Measurements from ENCODE around the gene CA5B.
"Not testable (repeated sequence)": the region's sequence is repeated elsewhere in the genome, so short reads cannot be mapped to it uniquely, and the experiment has no call there.

CA5B gene, protein sequence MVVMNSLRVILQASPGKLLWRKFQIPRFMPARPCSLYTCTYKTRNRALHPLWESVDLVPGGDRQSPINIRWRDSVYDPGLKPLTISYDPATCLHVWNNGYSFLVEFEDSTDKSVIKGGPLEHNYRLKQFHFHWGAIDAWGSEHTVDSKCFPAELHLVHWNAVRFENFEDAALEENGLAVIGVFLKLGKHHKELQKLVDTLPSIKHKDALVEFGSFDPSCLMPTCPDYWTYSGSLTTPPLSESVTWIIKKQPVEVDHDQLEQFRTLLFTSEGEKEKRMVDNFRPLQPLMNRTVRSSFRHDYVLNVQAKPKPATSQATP

DNA sequence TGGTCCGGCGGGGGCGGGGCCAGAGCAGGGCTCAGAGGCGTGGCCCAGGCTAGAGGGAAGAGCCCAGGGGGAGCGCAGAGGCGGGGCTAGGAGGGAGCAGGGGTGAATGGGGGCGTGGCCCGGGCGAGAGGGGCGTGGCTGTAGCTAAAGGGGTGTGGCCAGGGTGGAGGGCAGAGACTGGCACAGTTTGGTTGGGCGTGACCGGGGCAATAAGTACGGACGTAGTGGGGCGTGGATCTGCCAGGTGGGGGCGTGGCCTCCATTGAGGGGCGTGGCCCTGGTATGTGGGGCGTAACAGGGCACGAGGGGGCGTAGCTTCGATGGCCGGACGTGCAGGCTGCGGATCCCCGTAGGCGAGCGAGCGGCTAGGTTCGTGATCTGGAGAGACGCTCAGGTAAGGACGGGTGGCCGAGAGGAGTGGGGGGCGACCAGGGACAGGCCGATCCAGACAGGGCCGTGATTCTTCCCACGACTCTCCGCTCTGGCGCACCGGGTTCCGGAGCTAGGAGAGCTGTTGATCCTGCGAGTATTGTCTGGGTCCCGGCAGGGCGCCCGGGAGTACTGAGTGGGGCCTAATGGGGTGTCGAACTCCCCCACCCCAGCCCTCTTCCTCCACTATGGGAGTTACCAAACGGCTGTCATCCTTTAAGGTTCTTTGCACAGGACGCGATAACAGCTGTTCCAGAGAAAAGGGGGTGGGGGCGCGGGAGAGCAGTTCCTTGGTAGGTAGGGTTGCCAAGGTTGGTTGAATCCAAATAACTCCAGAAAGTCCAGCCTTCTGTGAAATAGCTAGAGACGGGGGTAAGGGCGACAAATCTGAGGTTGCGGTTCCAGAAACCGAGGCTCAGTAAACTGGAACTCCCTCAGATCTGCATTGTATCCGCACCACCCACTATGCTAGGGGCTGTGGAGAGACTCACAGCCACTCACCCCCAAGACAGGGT lies at the start of gene CA5B:
Gene CA5B, plus strand, starts transcription at position 312 of the 944 bp plus-strand sequence. CDS start 11,754 bp downstream, outside the sequence.
- DNase-seq (ENCODE audit: low read depth in 2 of 2) = peak; percentile 88 to 99

- DNase-seq (ENCODE audit: low read depth in 2 of 2) = no peak
Measured at GRCh38 chrX:15694941-15695451, 43.1 kb upstream of the CA5B start.

DNA sequence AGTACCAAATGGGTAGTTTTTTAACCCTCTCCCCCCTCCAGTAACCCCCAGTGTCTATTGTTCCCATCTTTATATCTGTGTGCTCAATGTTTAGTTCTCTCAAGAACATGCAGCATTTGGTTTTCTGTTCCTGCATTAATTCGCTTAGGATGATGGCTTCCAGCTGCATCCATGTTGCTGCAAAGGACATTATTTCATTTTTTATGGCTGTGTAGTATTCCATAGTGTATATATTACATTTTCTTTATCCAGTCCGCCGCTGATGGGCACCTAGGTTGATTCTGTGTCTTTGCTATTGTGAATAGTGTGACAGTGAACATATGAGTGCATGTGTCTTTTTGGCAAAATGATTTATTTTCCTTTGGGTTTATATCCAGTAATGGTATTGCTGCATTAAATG lies 41.6 kb upstream of the CA5B start:
- DNase-seq (ENCODE audit: low read depth in 2 of 2) = no peak

DNA sequence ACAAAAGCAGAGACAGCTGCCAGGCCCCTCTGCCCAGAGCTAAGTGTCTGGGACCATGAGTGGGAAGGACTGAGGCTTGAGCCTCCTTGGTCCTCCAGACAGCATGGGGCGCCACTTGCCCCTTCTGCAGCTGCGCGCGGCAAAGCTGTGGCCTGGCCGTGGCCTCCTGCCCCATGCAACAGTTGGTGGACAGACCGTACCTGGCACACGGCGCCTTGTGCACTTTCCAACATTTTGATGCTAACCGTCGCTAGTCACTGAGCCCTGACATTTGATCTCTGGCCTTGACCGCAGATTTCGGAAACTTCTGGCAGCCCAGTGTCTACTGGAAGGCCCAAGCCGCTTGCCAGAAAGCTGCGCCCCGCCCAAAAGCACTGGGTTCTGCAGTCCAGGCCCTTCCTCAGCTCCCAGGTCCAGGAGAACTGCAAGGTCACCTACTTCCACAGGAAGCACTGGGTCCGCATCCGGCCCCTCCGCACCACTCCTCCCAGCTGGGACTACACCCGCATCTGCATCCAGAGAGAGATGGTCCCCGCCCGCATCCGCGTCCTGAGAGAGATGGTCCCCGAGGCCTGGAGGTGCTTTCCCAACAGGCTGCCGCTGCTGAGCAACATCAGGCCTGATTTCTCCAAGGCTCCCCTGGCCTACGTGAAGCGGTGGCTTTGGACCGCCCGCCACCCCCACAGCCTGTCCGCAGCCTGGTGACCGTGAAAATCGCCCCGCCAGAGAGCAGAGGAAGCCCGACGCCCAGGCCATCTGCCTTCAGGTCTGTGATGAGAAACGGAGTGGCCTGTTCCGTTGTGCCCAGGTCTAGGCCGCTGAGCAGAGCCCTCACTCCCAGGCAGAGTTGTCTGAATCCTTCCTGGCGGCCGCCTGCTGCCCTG lies 35.3 kb upstream of the CA5B start:
- no peak for DNase-seq (ENCODE audit: low read depth in 2 of 2)

GRCh38 chrX:15703809-15704208 lies 34.3 kb upstream of the CA5B start:
- DNase-seq (ENCODE audit: low read depth in 2 of 2) = not testable (repeated sequence)

DNA sequence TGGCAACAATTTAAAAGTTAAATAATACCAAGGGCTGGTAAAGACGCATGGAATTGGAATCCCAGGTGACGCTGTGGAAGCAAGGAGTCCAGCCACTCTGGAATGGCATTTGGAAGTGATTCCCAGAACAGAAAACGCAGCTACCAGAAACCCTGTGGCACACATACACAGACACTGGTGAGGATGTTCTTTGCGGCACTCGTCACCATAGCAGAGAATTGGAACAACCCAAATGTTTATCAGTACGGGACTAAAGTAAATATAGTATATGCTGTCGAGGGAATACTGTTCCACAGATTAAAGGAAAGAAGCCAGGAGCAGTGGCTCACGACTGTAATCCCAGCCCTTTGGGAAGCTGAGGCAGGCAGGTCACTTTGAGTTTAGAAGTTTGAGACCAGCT lies 33.8 kb upstream of the CA5B start:
- DNase-seq (ENCODE audit: low read depth in 2 of 2) = not testable (repeated sequence)

GRCh38 chrX:15714529-15714928 lies 23.5 kb upstream of the CA5B start:
- DNase-seq (ENCODE audit: low read depth in 2 of 2) = no peak

DNA sequence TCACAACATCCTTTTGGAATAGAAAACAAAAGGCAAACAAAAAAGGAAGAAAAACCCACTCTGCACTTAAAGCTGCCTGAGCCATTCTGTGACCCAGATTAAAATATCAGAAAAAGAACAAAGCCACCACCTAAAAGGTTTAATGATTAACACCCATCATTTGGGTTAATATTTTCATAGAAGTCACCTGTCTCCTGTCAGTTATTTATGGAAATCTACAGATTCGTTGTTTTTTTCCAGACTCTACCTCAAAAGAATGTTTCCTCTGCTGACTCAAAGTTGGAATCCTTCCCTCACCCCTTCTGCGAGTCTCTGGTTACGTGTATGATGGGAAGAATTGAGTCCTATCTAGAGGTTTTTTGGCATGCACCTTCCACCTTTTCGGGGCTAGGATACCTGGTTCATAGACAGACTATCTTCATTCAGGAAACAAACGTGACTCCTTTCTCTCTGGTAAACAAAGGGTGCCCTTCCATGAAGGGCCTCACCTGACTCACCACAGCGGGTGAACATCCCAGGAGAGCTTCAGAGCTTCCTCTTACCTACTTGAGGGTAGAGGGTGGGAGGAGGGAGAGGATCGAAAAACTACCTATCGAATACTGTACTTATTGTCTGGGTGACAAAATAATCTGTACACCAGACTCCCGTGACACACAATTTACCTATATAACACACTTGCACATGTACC lies 19.6 kb upstream of the CA5B start:
- no peak for DNase-seq (ENCODE audit: low read depth in 2 of 2)

- no peak for DNase-seq (ENCODE audit: low read depth in 2 of 2)
Measured at GRCh38 chrX:15719324-15719968, 18.6 kb upstream of the CA5B start.

- DNase-seq (ENCODE audit: low read depth in 2 of 2) = no peak
Measured at GRCh38 chrX:15721911-15722310, 16.2 kb upstream of the CA5B start.

- no peak for DNase-seq (ENCODE audit: low read depth in 2 of 2)
Measured at GRCh38 chrX:15723887-15724517, 14.1 kb upstream of the CA5B start.

DNA sequence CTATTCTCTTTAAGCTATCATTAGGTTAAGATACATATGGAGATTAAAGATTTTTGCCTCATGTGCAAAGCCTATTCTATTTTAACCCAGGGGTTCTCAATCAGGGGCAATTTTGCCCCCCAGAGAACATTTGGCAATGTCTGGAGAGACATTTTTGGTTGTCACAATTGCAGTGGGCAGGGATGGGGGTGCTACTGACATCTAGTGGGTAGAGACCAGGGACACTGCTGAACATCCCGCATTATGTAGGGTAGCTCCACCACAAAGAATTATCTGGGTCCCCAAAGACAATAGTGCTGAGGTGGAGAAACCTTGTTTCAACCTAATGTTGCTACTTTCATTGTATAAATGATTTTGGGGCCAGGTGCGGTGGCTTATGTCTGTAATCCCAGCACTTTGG lies 13.2 kb upstream of the CA5B start:
- no peak for DNase-seq (ENCODE audit: low read depth in 2 of 2)

- not testable (repeated sequence) for DNase-seq (ENCODE audit: low read depth in 2 of 2)
Measured at GRCh38 chrX:15731368-15731767, 6.7 kb upstream of the CA5B start.

- DNase-seq (ENCODE audit: low read depth in 2 of 2) = no peak
Measured at GRCh38 chrX:15737190-15737958, 696 bp upstream of the CA5B start.

DNA sequence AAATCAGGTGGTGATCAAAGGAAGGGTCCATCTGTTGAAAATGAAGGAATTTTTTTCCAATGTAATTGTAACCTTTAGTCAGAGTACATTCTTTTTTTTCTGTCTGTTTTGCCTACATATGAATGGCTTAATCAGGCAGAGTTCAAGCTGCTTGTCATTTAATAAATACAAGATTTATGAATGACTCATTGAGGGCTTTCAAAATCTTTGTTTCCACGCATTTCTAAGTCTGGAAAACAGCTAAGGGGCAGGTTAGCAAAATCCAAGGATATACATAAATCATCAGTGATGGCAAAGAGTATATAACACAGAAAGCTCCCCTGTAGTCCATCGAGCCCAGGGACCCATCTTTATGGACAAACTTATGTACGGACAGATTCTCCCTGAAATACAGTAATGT lies 1.8 kb downstream of the CA5B start:
- DNase-seq (ENCODE audit: low read depth in 2 of 2) = no peak

- no peak for DNase-seq (ENCODE audit: low read depth in 2 of 2)
Measured at GRCh38 chrX:15744181-15744867, 6.3 kb downstream of the CA5B start.

- no peak for DNase-seq (ENCODE audit: low read depth in 2 of 2)
Measured at GRCh38 chrX:15745179-15745578, 7.1 kb downstream of the CA5B start.

DNA sequence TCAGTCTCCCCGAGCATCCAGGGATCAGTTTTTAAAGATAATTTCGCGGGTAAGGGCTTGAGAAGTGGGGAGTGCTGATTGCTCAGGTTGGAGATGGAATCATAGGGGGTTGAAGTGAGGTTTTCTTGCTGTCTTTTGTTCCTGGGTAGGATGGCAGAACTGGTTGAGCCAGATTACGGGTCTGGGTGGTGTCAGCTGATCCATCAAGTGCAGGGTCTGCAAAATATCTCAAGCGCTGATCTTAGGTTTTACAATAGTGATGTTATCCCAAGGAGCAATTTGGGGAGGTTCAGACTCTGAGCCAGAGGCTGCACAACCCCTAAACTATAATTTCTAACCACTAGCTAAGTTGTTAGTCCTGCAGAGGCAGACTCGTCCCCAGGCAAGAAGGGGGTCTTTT lies 8.6 kb downstream of the CA5B start:
- not testable (repeated sequence) for DNase-seq (ENCODE audit: low read depth in 2 of 2)

Measured in stimulated activated CD4-positive, alpha-beta T cell treated with anti-CD3 and anti-CD28 coated beads, Interleukin-15, amount 100 ng/mL, for 48 hours (primary cell).